K562 (cell line): ENCODE measurements around the gene ABCA3. TPM values are rescaled to one million over a fixed set of nuclear protein-coding genes. Genes with fewer than 3 reads are reported as not detected.
A peak's percentile ranks its signal among the peaks of the same experiment; 100 is the strongest.

Experiments
- CCAR2 ChIP-seq: fragments of 200-400 bp; formaldehyde crosslinking; IDR thresholded peaks from 2 replicates; pipeline ENCODE4 v1.6.1; 2017; ENCODE audit warnings: mild to moderate bottlenecking, low read depth, low read length
- DLX4 ChIP-seq: fragments of 250-450 bp; sonication (Bioruptor Pico); IDR thresholded peaks from 2 replicates; pipeline ENCODE4 v1.6.1; 2021; ENCODE audit warnings: mild to moderate bottlenecking
- FOXA3 ChIP-seq, 2 experiments: fragments of 450-650 bp in 1 of 2; sonication (generic) in 1 of 2; formaldehyde crosslinking; IDR thresholded peaks in 1 of 2; conservative IDR thresholded peaks in 1 of 2; 2 replicates each; pipeline versions ENCODE4 v1.4.0 to v1.8.0; 2020 to 2022; ENCODE audit warnings: mild to moderate bottlenecking in 2 of 2, missing genetic modification reagents in 1 of 2
- MBD2 ChIP-seq: sonication (generic); IDR thresholded peaks from 2 replicates; pipeline ENCODE4 v1.6.1; 2016; ENCODE audit warnings: low read depth, borderline replicate concordance
- MYC ChIP-seq, 2 experiments: fragments of 250-450 bp in 1 of 2; sonication (Bioruptor Pico) in 1 of 2; IDR thresholded peaks; 2 replicates each; pipeline versions ENCODE4 v1.5.1 to v1.6.1; 2012 to 2021; ENCODE audit warnings: low read depth in 2 of 2, borderline replicate concordance in 1 of 2, improper control_type of control experiment in 1 of 2, low read length in 1 of 2, mild to moderate bottlenecking in 1 of 2, moderate library complexity in 1 of 2
- SETDB1 ChIP-seq: IDR thresholded peaks from one replicate; pipeline ENCODE4 v1.6.1; 2012; ENCODE audit warnings: low read length, control low read depth, inconsistent platforms
- SIRT6 ChIP-seq: IDR thresholded peaks from one replicate; pipeline ENCODE4 v1.6.1; 2012; ENCODE audit warnings: low read depth, mild to moderate bottlenecking, control low read depth, inconsistent platforms, low read length, moderate library complexity
- ZNF217 ChIP-seq: sonication (generic); formaldehyde crosslinking; IDR thresholded peaks from 2 replicates; pipeline ENCODE4 v1.8.0; 2022; ENCODE audit warnings: mild to moderate bottlenecking, missing genetic modification reagents
- ZNF511 ChIP-seq: sonication (generic); formaldehyde crosslinking; IDR thresholded peaks from 2 replicates; pipeline ENCODE4 v1.8.0; 2022; ENCODE audit warnings: mild to moderate bottlenecking, missing genetic modification reagents
- polyA plus RNA-seq, 8 experiments: library from polyadenylated mRNA; depleted of rRNA in 4 of 8; stranded (reverse) in 5 of 8; unstranded in 3 of 8; fragments of >200 nt; fragmentation: Nextera tagmentation in 2 of 8; fragmentation: Illumina TruSeq in 1 of 8; extraction: Ambion mirVana in 2 of 8; extraction: Trizol in 1 of 8; gene quantifications; 2 replicates each; pipeline versions ENCODE4 v1.2.1 to v1.2.3, GENCODE V29; 2011 to 2014; ENCODE audit warnings: inconsistent platforms in 1 of 8, missing spikeins in 1 of 8
- total RNA-seq, 7 experiments: library from RNA; depleted of rRNA in 6 of 7; stranded (reverse); fragments of >200 nt in 6 of 7; fragmentation: Illumina TruSeq in 2 of 7; extraction: Trizol in 2 of 7; gene quantifications; 2 replicates each; pipeline versions ENCODE4 v1.2.1 to v1.2.3, GENCODE V29; 2011 to 2021; ENCODE audit warnings: low replicate concordance in 1 of 7
- TF ChIP-seq, protein P1 (sequence below): fragments of 250-450 bp; sonication (Bioruptor Pico); IDR thresholded peaks from 2 replicates; pipeline ENCODE4 v1.8.0; 2021; ENCODE audit warnings: borderline replicate concordance, mild to moderate bottlenecking, moderate library complexity; ENCODE audit not compliant: poor library complexity, severe bottlenecking
- TF ChIP-seq, protein P2 (sequence below), 2 experiments: fragments of 450-650 bp in 1 of 2; sonication (generic) in 1 of 2; formaldehyde crosslinking in 1 of 2; IDR thresholded peaks; 2 replicates each; pipeline versions ENCODE4 v1.7.1 to v1.9.0; 2016 to 2022; ENCODE audit warnings: inconsistent platforms in 1 of 2, mild to moderate bottlenecking in 1 of 2, missing genetic modification reagents in 1 of 2

Gene ABCA3
- total and polyA plus RNA-seq, 9 of the 15 experiments (the other 6 are each of a cell fraction or from before 2014, with no cell fraction given): 0.66 to 23.7 (median 6.9) TPM

DNA sequence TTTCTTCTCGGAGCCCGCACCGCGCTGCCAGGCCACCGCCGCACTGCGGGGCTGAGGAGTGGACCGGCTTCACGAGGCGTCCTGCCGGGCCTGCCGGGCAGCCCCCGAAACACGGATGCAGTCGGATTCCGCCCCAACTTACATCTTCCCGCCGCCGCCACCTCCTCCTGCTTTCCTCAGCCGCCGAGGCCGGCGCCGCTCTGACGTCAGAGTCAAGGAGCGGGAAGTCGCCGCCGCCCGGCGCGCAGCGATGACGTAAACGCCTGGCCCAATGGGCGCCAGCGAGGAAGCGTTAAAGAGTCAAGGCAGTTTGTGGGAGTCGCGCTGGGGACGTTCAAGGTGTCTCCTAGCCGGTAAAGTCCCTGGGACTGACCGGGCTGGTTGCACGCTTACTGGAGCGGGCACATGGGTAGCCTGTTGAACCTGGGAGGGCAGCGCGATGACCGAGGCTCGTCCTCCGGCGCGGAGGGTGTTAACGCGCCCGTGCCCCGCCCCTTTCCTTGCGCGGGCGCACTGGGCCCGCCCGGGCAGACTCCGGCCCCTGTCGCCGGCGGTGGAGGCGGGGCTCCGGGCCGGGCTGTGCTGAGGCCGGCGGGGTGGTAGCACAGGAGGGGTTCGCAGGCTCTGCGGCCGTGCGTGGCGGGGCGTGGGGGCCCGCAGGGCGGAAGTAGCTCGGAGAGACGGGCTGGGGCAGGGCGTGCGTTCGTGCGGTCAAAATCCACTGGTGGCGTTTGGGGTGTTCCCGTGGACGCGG, 72.4 kb downstream of the ABCA3 start, which contains the start of gene RNPS1 (continued):
- TF ChIP-seq SETDB1 (no peak), ZNF217 (no peak), SIRT6 (no peak), MBD2 (peak; percentile 92; the same call in 1 of the 2 replicates), DLX4 (CRISPR knock-in tag) (no peak), MYC (IDR thresholded peaks at IDR 0.05; ENCODE audit: low read depth, low read length) (peak; percentile 100), MYC (CRISPR knock-in tag; IDR thresholded peaks at IDR 0.05; ENCODE audit: borderline replicate concordance, low read depth) (peak; percentile 99), ZNF511 (CRISPR knock-in tag) (peak; percentile 90), FOXA3 (CRISPR knock-in tag; conservative IDR thresholded peaks at IDR 0.05 in 1 of 2, IDR thresholded peaks at IDR 0.05 in 1 of 2) (0 out of 4 replicates have a peak, but pooled peaks of 1 of the 2 experiments have one; percentile 38), CCAR2 (no peak)
- TF ChIP-seq, protein P1, sequence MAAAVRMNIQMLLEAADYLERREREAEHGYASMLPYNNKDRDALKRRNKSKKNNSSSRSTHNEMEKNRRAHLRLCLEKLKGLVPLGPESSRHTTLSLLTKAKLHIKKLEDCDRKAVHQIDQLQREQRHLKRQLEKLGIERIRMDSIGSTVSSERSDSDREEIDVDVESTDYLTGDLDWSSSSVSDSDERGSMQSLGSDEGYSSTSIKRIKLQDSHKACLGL: peak; percentile 85
- TF ChIP-seq, protein P2, sequence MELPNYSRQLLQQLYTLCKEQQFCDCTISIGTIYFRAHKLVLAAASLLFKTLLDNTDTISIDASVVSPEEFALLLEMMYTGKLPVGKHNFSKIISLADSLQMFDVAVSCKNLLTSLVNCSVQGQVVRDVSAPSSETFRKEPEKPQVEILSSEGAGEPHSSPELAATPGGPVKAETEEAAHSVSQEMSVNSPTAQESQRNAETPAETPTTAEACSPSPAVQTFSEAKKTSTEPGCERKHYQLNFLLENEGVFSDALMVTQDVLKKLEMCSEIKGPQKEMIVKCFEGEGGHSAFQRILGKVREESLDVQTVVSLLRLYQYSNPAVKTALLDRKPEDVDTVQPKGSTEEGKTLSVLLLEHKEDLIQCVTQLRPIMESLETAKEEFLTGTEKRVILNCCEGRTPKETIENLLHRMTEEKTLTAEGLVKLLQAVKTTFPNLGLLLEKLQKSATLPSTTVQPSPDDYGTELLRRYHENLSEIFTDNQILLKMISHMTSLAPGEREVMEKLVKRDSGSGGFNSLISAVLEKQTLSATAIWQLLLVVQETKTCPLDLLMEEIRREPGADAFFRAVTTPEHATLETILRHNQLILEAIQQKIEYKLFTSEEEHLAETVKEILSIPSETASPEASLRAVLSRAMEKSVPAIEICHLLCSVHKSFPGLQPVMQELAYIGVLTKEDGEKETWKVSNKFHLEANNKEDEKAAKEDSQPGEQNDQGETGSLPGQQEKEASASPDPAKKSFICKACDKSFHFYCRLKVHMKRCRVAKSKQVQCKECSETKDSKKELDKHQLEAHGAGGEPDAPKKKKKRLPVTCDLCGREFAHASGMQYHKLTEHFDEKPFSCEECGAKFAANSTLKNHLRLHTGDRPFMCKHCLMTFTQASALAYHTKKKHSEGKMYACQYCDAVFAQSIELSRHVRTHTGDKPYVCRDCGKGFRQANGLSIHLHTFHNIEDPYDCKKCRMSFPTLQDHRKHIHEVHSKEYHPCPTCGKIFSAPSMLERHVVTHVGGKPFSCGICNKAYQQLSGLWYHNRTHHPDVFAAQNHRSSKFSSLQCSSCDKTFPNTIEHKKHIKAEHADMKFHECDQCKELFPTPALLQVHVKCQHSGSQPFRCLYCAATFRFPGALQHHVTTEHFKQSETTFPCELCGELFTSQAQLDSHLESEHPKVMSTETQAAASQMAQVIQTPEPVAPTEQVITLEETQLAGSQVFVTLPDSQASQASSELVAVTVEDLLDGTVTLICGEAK (IDR thresholded peaks at IDR 0.05): peak; percentile 88
- TF ChIP-seq, protein P2 (CRISPR knock-in tag; IDR thresholded peaks at IDR 0.05): no peak
